ENCODE data around the gene PSD2.

GRCh38 chr5:139751236-139751635, 44.4 kb upstream of the PSD2 start:
- no peak for TF ChIP-seq CTCF (IDR thresholded peaks at IDR 0.05 in 4 of 5, conservative IDR thresholded peaks at IDR 0.05 in 1 of 5)
- no peak for TF ChIP-seq POLR2A (IDR thresholded peaks at IDR 0.05)

All from gastrocnemius medialis (tissue), 4 donors.